Smooth muscle cell (in vitro differentiated cells): ENCODE data around the gene TAF1C. TPM values are rescaled to one million over a fixed set of nuclear protein-coding genes. Genes with fewer than 3 reads are reported as not detected.
A peak's percentile ranks its signal among the peaks of the same experiment; 100 is the strongest.

Experiments used
- DNase-seq: peaks from one replicate; lab custom pipeline; 2025; ENCODE audit not compliant: unreplicated experiment; lab: John Stamatoyannopoulos, UW
- H2AFZ ChIP-seq: fragments of 200-600 bp; sonication (generic); 2 replicates; pipeline ENCODE4 v1.6.0; 2016; ENCODE audit warnings: antibody characterized with exemption, low read depth, mild to moderate bottlenecking
- H3F3A ChIP-seq: fragments of 200-600 bp; sonication (generic); 2 replicates; pipeline ENCODE4 v1.6.0; 2017; ENCODE audit warnings: antibody characterized with exemption, low read depth
- H3K27ac ChIP-seq: fragments of 200-600 bp; sonication (generic); 2 replicates; pipeline ENCODE4 v1.5.1; 2016; ENCODE audit warnings: low read depth, mild to moderate bottlenecking
- H3K27me3 ChIP-seq: fragments of 200-600 bp; sonication (generic); 2 replicates; pipeline ENCODE4 v1.6.1; 2016; ENCODE audit warnings: low read depth, mild to moderate bottlenecking
- H3K36me3 ChIP-seq: fragments of 200-600 bp; sonication (generic); 2 replicates; pipeline ENCODE4 v1.5.1; 2016; ENCODE audit warnings: low read depth
- H3K4me1 ChIP-seq: fragments of 200-600 bp; sonication (generic); 2 replicates; pipeline ENCODE4 v1.5.1; 2016; ENCODE audit warnings: low read depth
- H3K4me2 ChIP-seq: fragments of 200-600 bp; sonication (generic); 2 replicates; pipeline ENCODE4 v1.6.0; 2016; ENCODE audit warnings: mild to moderate bottlenecking
- H3K4me3 ChIP-seq: fragments of 200-600 bp; sonication (generic); 2 replicates; pipeline ENCODE4 v1.5.1; 2016; ENCODE audit warnings: mild to moderate bottlenecking
- H3K79me2 ChIP-seq: fragments of 200-600 bp; sonication (generic); 2 replicates; pipeline ENCODE4 v1.6.0; 2016; ENCODE audit warnings: low read depth, mild to moderate bottlenecking
- H3K9ac ChIP-seq: fragments of 200-600 bp; sonication (generic); 2 replicates; pipeline ENCODE4 v1.6.0; 2016; ENCODE audit warnings: low read depth
- H3K9me3 ChIP-seq: fragments of 200-600 bp; sonication (generic); replicated peaks from 2 replicates; pipeline ENCODE4 v1.5.1; 2016; ENCODE audit warnings: low read depth
- H4K20me1 ChIP-seq: fragments of 200-600 bp; sonication (generic); 2 replicates; pipeline ENCODE4 v1.6.0; 2016; ENCODE audit warnings: low read depth
- WGBS: methylation state at CpG from one replicate; pipeline ENCODE4 v1.1.7; 2016; ENCODE audit warnings: low lambda C conversion rate; 5-methylcytosine and 5-hydroxymethylcytosine counted together
- polyA plus RNA-seq: library from polyadenylated mRNA; unstranded; fragments of >200 nt; fragmentation: Nextera tagmentation; extraction: Ambion mirVana; gene quantifications from 2 replicates; pipeline ENCODE4 v1.2.1, GENCODE V29; 2016
- total RNA-seq: library from RNA; depleted of rRNA; stranded (reverse); fragments of >200 nt; gene quantifications from 2 replicates; pipeline ENCODE4 v1.2.3, GENCODE V29; 2014
- TF ChIP-seq, protein P1 (sequence below): fragments of 200-600 bp; sonication (generic); IDR thresholded peaks from 2 replicates; pipeline ENCODE4 v1.5.1; 2017; ENCODE audit warnings: borderline replicate concordance, mild to moderate bottlenecking, antibody characterized with exemption; ENCODE audit not compliant: insufficient read depth, poor library complexity, severe bottlenecking

Gene TAF1C
- total and polyA plus RNA-seq, 2 experiments from 2014 or later: 17.1 to 35.5 TPM

DNA sequence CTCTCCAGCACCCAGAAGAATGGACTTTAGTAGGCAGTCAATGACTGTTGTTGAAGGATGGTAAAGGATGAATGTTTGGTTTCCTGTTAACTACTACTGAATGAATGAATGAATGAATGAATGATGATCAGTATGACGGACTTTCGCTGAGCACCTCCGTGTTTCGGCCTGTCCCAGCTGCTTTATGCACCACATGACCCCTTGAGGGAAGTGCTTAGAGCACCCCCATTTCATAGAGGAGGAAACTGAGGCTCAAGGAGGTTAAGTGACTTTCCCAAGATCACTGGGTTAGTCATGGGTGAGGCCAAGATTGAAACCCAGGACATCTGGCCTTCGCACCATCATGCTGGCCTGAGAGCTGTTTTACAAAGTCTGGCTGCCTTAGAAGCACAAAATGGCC lies 46.1 kb upstream of the TAF1C start:
- 99% methylated on average over 5 of the region's 5 CpGs for WGBS
- Histone ChIP-seq H2AFZ (no peak overlapping the region), H3F3A (peaks cover 12% of the 10 kb centered on the region), H3K4me2 (no peak overlapping the region), H3K4me3 (no peak overlapping the region), H3K79me2 (no peaks in the 10 kb centered on the region), H3K9me3 (no peaks in the 10 kb centered on the region), H3K36me3 (no peaks in the 10 kb centered on the region), H3K4me1 (peaks cover 2% of the 10 kb centered on the region), H3K27me3 (no peaks in the 10 kb centered on the region), H3K9ac (no peak overlapping the region), H4K20me1 (no peaks in the 10 kb centered on the region), H3K27ac (no peak overlapping the region)
- no peak for DNase-seq
- TF ChIP-seq, protein P1, sequence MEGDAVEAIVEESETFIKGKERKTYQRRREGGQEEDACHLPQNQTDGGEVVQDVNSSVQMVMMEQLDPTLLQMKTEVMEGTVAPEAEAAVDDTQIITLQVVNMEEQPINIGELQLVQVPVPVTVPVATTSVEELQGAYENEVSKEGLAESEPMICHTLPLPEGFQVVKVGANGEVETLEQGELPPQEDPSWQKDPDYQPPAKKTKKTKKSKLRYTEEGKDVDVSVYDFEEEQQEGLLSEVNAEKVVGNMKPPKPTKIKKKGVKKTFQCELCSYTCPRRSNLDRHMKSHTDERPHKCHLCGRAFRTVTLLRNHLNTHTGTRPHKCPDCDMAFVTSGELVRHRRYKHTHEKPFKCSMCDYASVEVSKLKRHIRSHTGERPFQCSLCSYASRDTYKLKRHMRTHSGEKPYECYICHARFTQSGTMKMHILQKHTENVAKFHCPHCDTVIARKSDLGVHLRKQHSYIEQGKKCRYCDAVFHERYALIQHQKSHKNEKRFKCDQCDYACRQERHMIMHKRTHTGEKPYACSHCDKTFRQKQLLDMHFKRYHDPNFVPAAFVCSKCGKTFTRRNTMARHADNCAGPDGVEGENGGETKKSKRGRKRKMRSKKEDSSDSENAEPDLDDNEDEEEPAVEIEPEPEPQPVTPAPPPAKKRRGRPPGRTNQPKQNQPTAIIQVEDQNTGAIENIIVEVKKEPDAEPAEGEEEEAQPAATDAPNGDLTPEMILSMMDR: no peak

DNA sequence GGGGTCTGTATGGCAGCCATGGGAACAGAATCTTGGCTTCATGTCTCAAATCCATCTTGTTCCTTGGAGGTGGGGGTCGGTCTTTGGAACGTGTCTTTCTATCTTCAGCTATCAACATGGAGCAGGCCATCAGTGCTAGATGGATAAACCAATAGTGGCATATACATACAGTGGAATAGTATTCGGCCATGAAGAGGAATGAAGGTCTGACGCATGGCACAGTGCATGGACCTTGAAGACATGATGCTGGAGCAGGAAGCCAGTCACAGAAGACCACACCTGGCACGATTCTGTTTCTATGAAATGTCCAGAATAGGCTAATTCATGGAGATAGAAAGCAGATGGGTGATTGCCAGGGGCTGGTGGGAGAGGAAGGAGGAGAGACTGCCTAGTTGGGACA lies 45.2 kb upstream of the TAF1C start:
- Histone ChIP-seq H3K9me3 (no peaks in the 10 kb centered on the region), H4K20me1 (no peaks in the 10 kb centered on the region), H3K4me2 (no peak overlapping the region), H3K9ac (no peak overlapping the region), H3F3A (peaks cover 18% of the 10 kb centered on the region), H3K79me2 (no peaks in the 10 kb centered on the region), H3K4me1 (peaks cover 5% of the 10 kb centered on the region), H3K27ac (no peak overlapping the region), H2AFZ (no peak overlapping the region), H3K36me3 (no peaks in the 10 kb centered on the region), H3K4me3 (no peak overlapping the region), H3K27me3 (no peaks in the 10 kb centered on the region)
- TF ChIP-seq, protein P1: no peak
- DNase-seq: no peak
- WGBS: 90% methylated on average over 5 of the region's 5 CpGs

DNA sequence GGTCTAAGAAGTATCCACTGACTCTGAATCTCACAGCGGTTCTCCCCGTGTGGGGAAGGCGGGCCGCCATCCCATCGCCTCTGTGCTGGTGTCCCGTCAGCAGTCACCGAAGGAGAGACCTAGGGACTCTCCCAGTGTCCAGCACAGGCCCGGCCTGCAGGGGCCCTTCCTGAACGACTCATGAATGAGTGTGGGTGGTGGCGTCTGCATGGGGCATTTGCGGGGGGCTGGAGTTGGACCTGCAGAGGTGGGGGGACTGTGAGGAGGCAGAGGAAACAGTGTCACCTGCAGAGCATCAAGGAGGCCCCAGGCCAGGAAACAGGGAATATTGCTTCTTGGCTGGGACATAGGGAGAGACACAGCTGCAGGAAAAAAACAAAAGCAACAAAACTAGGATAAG lies 42.6 kb upstream of the TAF1C start:
- WGBS: 69% methylated on average over 11 of the region's 11 CpGs
- H3K4me2 ChIP-seq: no peak overlapping the region
- peaks cover 5% of the 10 kb centered on the region for H3K4me1 ChIP-seq

DNA sequence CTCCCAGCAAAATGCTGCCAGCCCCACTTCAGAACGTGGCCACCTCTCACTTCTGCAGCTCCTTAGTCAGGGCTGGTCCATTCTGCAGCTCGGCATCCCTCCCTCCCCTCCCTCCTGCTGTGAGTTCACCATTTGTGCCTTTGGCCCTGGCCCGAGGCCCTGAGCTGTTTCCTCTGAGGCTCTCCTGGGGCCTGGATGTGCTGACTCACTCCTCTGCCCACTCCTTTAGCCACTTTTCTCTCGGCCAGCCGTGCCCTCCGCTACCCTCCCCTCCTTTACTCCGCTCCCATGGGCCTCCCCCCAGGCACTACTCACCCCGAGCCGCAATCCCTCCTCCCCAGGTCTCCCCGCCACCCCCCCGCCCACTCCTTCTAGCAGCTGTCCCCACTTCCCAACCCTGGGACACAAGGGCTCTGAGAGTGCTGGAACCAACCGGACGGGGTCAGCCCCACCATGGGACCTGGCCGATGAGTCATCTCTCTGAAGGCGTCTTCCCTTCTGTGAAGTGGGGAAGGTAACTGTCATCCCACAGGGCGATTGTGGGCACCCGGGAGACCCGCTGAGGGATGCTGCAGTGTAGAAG lies 41.5 kb upstream of the TAF1C start:
- Histone ChIP-seq H3K36me3 (no peaks in the 10 kb centered on the region), H3K9me3 (no peaks in the 10 kb centered on the region), H2AFZ (peak overlapping the region; percentile 28), H3K4me2 (peak overlapping the region; percentile 71), H3K4me1 (peaks cover 5% of the 10 kb centered on the region), H3K27me3 (no peaks in the 10 kb centered on the region), H4K20me1 (no peaks in the 10 kb centered on the region), H3K79me2 (no peaks in the 10 kb centered on the region), H3K4me3 (no peak overlapping the region), H3K27ac (peak overlapping the region; percentile 86), H3K9ac (peak overlapping the region; percentile 54), H3F3A (peaks cover 18% of the 10 kb centered on the region)
- TF ChIP-seq, protein P1: no peak
- DNase-seq: peak; percentile 42
- WGBS: 6% methylated on average over 16 of the region's 18 CpGs

More for the DNA sequence above, 42.6 kb upstream of the TAF1C start:
- no peak overlapping the region for H3K9ac ChIP-seq
- no peaks in the 10 kb centered on the region for H3K36me3 ChIP-seq
- H3K27ac ChIP-seq: peak overlapping the region; percentile 86
- no peaks in the 10 kb centered on the region for H3K79me2 ChIP-seq
- H3F3A ChIP-seq: peaks cover 18% of the 10 kb centered on the region
- H3K4me3 ChIP-seq: no peak overlapping the region
- H3K27me3 ChIP-seq: no peaks in the 10 kb centered on the region
- TF ChIP-seq, protein P1: no peak
- DNase-seq: no peak
- H3K9me3 ChIP-seq: no peaks in the 10 kb centered on the region
- H4K20me1 ChIP-seq: no peaks in the 10 kb centered on the region
- no peak overlapping the region for H2AFZ ChIP-seq
